T-helper 1 cell treated with Interleukin-12 subunit alpha and Interleukin-12 subunit beta and Interleukin-4 antibody, amounts not matched to agents 30 ng/mL and 1 ng/mL, for 36 hours (primary cell): ENCODE results near the gene DLG2. TPM values are rescaled to one million over a fixed set of nuclear protein-coding genes. Genes with fewer than 3 reads are reported as not detected.

ENCODE experiments used
- intact Hi-C: fragments of 100-400 bp; cut with micrococcal nuclease; formaldehyde crosslinking; loops from one replicate; pipeline ENCODE4 v1.15.1; 2024
- total RNA-seq: library from RNA; stranded (reverse); gene quantifications from 2 replicates; pipeline ENCODE4 v1.2.3, GENCODE V29; 2022

DLG2 gene
- total RNA-seq, 1 donor from 2014 or later, result 0.88 TPM

DNA sequence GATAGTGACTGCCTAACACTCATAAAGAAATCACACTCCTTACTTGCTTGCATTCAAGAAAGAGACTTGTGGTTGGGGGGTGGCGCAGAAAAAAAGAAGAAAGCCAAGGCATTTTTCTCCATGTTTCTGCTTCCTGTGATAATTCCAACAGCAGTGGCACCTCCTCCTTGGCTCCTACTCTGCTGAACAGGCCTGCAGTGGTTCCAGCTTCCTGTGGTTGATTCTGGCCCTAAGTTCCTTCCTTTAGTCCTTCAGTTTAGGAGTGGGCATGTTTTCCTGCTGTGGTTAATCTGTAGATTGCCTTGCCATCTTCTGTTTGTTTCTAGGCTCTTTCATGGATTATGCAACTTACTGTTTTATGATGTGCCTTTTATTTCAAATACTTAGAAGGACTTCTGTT lies 940.4 kb downstream of the DLG2 start:
- intact Hi-C loops, result no loop called here

DNA sequence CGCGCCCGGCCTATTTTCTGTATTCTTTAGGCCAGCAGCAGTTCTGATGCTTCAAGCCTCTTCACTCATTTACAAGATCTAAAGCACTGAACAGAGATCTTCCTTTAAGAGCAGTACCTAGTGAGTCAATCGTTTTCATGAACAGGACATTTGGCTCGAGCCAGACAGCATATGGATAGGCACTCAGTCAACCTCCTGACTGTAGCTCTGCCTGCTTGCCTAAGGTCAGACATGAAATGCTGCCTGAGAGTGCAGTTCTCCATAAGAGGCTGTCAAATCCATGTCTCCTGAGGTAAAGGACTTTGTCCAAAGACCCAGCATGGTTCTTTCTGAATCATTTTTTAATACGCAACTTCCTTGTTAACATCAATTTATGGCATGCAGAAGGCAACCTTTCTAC lies 941.2 kb downstream of the DLG2 start:
- intact Hi-C loops, result no loop called here

DNA sequence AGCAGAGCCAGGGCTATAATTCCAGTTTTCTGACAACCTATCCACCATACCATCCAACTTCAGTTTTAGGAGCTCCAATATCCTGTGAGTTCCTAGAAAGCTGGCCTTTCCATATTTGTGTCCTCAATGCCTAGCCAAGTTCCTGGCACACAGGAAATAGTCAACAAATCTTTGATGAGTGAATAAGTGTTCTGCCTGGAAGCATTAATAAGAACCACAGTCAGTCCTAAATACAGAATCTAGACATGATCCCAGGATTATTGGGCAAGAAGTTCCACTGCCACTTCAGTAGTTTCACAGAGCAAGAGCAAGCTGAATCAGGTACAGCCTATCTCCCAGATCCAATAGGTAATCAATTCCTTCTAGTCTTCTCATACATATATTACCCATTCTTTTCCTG lies 942.0 kb downstream of the DLG2 start:
- intact Hi-C loops, result no loop called here

DNA sequence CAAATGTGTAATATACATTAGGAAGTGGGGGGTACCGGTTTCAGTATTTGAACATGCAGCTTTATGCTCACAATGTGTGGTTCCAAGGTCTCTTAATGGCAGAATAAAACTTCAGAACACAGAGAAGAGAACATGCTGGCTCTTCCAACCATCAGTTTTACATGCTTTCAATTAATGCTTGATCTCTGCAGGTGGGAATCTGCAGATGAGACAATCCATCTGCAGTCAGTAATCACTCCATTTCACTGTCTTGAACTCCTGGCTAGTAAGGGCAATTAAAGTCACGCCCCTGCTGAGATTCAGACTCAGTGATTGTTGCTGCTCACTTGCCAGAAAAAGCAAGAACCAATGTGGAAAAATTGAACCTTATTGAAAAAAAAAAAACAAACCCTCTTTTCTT lies 945.7 kb downstream of the DLG2 start:
- intact Hi-C loops, result no loop called here

DNA sequence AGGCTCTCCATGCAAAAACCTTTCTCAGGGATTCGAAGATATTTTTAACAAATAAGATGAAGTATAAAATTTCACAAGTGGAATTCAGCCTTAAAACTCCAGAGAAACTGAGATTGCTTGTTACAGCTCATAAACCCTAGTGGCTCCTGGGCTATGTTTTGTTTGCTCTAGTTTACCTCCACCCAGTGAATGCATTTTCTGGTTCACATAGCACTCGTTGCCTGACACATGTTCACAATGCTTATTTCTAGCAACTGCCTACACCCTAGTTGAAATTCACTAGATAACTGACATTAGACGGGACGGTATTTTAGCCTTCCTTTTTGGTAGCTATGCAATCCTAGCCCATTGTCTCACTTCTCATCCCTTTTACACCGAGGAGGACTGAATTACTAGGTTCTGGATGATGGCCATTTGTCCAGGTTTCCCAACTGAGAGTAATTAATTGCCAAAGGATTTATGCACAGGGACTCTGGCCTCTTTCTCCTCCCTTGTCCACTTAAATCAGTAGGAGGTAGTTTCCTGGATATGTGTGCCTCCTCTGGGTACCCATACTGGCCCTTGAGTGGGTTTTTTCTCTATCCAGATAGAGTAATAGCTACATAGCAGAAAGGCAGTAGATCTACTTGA lies 951.6 kb downstream of the DLG2 start:
- intact Hi-C loops, result no loop called here

DNA sequence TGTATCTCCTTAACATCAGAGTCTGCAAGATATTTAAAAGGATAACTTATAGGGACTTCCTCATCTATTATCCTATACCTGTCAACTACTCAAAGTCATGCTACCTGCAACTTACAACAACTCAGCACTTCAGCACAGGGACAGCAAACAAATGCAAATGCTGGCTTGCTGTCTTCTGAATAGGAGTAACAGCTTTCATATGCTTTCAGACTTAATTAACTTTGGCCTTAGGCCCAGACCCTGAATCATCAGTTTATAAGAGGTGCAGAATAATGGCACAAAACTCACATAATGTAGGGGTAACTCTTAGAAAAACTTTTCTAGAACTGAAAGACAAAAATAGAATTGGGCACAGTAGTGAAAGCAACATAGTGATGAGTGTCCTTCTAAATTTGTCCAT lies 953.4 kb downstream of the DLG2 start:
- intact Hi-C loops, result no loop called here

DNA sequence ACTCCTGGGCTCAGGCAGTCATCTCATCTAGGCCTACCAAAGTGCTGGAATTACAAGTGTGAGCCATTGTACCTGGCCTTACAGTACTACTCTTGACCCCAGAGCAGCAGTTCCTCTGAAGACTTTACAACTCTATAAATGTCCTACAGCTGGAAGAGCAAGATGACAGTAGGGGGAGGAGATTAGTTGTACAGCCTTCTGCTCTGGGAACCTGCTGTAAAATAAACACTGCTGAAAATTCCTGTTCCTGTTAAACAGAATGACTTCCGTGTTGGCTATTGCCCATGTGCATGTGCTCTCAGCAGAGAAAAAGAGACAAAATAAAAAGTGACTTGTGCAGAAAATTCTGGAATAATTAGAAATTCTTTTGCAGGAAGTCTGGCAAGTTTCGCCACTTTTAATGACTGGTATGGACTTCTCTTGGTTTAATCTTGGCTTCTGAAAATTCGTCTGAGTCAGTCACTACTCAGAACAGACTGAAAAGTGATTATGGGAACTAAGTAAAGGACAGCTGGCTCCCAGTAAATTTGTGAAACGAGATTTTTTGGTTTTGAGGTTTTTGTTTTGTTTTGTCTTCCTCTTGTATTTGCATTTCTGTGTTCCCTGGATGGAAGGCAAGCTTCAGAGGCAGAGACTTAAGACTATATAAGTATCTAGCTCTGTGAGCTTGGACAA lies 955.7 kb downstream of the DLG2 start:
- intact Hi-C loops, result no loop called here

DNA sequence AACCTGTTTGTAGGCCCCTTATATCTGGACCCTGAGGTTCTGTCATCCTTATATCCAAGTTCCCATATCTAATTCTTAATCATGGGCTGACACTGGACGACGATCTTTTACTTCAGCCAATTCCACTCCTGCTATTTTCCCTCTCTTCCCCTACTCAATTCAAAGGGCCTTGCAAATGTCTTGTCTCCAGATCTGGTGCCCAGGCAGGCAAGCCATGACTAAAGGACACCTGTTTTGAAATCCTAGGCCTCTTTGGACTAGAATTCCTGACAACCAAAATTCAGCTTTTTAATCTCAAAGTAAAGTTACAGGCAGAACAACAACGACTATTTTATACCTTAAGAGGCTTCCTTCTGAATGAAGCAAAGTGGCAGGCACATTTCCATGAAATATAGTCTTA lies 963.4 kb downstream of the DLG2 start:
- intact Hi-C loops, result no loop called here

DNA sequence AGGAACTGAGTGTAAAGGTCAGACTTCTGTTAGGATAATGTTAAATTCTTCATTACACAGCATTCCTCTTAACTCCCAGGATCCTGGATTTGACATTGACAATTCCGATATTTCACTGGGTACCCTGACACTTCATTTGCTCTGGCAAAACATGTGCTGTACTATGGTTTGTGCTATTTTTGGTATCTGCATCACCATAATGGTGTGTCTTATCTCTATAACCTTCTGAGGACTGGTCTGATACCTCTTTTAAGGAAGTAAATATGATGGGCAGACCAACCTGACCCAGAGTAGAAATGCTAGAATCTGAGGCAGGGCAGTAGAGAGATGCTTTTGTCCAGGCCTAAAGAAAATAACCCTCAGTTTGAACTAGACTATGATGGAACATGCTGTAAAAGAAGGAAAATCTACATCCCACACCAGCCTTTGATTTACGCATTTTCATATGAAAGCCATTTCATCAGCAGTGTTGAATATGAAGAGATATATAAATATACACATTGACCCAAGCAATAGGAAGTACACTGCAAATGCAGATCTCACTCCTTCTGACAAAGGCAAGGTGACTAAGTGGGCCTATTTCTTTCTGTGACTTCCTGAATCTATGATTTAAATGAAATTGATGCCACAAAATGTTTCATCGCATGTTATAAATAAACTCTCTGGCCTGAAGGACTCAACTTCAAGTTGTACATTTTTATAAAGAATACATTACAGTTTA lies 966.7 kb downstream of the DLG2 start:
- intact Hi-C loops, result no loop called here

DNA sequence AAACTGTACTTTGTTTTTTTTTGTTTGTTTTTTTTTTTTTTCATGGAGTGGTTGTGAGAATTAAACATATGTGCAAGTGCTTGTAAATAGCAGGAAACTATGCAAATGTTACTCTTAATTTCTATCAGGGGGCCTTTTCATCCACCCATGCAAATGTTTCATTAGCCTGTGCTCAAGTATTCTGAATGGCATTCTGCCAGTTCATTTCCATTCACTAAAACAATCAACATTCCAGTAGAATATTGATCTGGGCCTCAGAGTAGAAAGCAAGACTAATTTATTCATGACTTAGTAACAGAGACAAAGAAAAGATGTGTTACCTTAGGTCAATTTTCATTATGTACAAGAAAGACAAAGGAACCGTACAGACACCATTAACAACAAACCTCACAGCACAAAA lies 971.4 kb downstream of the DLG2 start:
- intact Hi-C loops, result no loop called here

DNA sequence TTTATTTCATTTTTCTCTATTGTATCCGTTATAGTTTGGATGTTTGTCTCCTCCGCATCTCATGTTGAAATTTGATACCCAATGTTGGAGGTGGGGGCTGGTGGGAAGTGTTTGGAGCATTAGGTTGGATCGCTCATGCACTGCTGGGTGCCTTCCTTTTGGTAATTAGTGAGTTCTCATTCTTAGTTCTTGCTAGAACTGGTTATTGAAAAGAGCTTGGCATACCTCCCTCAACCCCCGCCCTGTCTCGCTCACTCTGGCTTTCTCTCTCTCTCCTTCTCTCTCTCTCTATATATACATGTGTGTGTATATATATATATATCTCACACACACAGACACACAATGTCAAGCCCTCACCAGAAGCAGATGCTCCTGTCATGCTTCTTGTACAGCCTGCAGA lies 978.7 kb downstream of the DLG2 start:
- intact Hi-C loops, result no loop called here

DNA sequence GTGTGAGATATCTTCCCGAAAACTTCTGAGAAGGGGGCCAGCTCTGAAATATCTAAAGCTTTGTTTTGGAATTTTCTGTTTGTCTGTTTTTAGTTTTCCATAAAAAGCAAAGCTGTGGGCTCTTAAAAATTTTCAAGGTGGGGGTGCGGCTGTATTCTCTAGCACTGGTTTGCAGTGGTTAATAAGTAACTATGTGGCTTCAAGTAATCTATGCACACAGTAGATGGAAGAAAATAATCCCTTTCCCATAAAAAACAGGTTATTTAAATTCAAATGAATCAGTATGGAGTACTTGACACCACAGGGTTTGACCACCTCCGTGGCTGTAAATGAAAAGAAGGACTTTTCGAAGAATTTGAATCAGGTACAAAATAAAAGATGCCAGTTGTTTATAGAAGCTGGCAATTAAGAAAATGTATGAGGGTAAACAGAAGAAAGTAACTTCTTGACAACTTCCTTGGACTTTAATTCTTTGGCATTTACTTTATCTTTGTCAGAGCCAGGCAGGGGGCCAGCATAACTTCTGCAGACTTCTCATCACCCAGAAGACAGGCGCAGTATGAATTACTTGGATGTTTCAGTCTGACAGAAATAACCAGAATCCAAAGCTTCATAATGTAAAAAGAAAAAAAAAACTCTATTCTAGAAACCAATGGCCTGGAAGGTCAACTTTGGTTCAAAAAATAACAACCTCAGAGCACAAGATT lies 981.0 kb downstream of the DLG2 start:
- intact Hi-C loops, result no loop called here

DNA sequence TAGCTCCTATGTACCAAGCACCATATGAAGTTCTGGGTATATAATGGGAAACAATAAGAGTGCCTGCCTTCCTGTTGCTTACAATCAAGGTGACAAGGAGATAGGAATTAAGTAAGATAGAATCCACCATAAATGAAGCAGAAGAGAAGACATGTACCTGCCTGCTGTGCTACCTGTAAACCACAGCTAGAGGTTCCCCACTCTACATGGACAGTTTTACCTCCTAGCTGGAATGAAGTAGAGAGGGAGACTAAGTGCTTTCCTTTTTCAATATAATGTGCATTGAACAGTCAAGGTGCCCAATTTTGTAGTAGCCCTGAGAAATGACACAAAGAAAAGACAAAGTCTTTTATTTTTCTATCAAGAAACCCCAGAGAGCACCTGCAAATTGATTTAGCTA lies 984.6 kb downstream of the DLG2 start:
- intact Hi-C loops, result no loop called here

DNA sequence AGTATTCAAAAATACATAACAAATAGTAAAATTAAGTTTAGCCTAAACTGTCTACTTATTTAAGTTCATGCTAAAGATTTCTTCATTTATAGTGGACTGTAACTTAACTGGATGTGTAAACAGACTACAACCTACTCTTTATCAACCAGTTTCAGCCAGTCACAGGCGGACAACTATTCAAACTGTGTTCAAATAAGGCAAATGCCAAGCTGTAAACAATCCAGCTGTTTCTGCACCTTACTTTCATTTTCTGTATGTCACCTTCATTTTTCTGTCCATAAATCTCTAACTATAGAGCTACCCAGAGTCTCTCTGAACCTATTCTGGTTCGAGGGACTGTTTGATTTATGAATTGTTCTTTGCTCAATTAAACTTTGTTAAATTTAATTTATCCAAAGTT lies 992.8 kb downstream of the DLG2 start:
- intact Hi-C loops, result no loop called here

DNA sequence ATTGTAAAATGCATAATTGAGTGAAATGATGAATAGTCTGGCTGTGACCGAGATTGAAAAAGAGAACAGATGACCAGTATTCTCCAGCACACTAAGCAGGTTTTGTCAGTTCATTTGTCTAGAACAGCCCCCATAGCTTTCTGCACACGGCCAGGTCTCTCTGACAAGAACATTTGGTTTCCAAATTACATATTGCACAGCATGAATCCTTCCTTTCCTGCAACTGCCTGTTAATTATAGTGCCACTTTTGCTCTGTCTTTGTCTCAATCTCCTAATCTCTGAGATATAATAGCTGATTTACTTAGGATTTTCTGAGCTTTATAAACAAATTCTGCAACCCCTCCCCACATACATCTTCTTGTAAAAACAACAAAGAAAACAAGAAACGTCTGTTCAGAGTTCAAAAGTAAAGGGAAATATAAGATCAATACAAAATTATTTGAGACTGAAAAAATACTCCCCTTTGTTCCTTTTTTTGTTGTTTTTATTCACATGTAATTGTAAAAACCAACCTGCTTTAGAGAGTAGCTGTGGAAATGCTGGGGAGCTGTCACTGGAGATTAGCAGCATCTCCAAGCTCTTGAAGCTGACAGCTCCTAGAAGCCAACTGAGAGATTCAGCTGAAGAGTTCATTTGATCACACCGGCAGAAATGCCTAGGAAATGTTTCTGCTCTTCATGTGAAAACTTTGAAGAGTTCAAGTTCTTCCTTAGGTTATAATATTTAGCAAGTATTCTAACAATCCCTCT lies 998.1 kb downstream of the DLG2 start:
- intact Hi-C loops, result no loop called here

DNA sequence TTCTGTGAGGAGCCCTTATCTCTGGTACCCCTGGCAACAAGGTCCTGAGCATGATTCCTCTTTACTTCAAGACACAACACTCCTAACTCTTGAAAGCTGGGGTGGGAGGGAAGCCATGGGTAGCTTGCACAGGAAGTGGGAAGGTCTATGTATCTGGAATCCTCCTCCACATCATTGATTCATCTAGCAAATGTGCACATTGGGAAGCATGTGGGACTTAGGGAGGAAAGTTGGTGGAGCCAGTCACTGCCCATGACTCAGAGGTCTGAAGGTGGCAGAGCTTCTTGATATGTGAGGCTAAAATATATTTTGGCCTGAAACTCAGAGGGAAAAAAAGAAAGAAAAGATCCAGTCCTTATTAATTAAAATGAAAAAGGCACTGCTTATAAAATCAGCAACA lies 1000.9 kb downstream of the DLG2 start:
- intact Hi-C loops, result no loop called here

DNA sequence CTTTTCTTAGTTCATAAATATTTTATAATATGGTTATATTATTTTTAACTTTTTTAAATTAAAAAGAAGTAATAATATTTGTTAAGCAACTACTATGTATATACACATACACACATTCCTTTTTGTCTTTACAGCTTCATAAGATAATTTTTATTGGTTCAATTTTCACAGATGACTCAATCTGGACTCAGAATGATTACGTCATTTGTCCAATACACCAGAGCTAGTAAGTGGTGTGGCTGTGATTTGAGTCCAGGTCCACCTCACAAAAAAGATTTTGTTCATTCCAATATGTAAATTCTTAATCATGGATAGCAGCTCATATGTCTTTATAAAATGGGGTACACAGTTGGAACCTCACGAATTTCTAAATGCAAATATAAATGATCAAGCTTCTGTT lies 1014.5 kb downstream of the DLG2 start:
- intact Hi-C loops, result no loop called here

DNA sequence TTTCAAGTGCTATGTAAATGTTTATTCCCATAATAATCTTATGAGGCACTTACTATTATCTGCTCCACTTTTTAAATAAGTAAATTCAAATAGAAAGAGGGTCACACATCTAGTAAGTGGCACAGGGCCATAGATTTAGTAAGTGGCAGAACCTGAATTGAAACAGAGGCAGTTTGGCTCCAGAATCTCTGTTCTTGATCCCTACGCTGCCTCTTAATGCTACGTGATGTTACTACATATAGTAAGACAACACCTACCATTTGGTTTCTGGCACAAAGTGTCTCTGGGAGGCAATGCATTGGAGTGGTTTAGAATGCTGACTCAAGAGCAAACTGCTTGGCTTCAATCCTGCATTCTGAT lies 1018.3 kb downstream of the DLG2 start:
- intact Hi-C loops, result no loop called here

DNA sequence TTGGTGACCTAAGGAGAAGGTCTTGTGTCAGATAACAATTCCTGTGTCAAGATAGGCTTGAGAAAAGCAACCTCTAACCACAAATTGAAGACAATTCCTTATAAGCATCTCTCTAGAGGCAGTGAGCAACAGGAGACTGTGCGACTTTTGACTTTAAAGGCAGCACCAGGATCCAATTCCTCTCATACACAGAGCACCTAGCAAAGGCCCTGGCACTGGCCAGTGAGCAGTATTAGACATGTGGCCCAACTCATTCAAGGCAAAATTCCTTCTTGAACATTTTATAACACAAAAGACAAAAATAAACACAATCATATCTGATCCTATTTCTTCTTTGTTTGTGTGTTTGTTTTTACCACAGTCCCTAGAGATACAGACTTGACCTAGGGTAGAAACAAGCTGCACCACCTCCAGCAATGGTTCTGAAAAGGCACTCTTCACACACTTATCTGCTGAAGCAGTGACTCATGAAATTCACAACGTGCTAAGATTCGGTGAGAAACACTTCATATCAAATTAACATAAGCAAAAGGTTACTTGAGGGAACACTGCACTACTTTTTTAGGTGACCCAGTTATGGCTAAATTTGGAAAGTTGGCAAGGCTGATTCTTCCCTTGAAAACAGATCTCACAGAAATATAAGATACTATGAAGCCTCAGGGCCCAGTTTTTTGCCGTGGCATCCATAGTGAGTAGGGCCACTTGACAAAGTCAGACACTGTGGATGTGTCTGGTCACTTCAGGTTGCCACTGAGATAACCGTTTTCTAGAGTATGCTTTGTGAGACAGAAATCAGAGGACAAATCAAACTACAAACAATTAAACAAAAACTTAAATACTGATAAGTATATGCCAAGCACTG lies 1018.9 kb downstream of the DLG2 start:
- intact Hi-C loops, result no loop called here

DNA sequence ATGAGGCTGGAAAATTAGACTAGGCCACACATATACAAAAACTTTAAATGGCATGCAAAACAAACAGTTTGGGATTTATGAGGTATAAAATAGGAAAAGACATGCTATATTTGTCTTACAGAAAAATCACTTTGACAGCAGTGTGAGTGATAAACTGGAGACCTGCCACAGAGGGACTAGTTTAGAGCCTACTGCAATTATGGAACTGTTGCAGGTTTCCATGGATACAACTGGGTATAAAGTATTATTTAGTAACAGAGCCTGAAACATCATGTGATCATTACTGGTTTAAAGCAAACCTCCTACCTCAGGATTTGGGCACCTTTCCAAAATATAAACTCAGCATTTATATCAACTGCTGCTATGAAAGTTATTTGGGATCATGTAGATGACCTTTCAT lies 1032.5 kb downstream of the DLG2 start:
- intact Hi-C loops, result no loop called here

DNA sequence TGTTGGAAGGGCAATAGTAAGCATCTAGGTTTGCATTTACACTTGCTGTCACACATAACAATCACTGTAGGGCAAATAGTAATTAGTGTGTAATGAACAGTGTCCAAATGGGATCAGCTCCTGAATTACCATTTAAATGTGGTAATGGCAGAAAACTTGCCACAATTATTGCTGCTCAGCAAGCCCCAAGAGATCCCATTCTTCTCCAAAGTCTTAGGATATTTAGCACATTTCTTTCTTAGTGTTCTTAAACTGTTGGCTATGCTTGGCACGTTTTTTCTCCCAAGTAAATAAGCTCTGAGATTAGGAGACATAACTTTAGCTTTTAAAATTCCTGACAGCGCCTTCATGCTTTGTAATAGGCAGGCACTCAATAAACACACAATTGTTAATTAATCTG lies 1037.0 kb downstream of the DLG2 start:
- intact Hi-C loops, result no loop called here
